Activated CD4-positive, alpha-beta memory T cell treated with anti-CD3 and anti-CD28 coated beads, Interleukin-2, amount 10 ng/mL, durations not matched to agents 7 days and 5 days (primary cell): Measurements from ENCODE around the gene PGAM2. TPM values are rescaled to one million over a fixed set of nuclear protein-coding genes. Genes with fewer than 3 reads are reported as not detected.
"Not testable (repeated sequence)": the region's sequence is repeated elsewhere in the genome, so short reads cannot be mapped to it uniquely, and the experiment has no call there.

ENCODE experiments used
- CTCF ChIA-PET: fragments of 350-600 bp; sonication (Branson Sonifier 250); formaldehyde crosslinking; loops from one replicate; lab custom pipeline; 2021; ENCODE audit warnings: antibody characterized with exemption, inconsistent platforms; lab: Charles Lee
- POLR2A ChIA-PET: fragments of 350-600 bp; sonication (Branson Sonifier 250); formaldehyde crosslinking; loops from one replicate; lab custom pipeline; 2021; ENCODE audit warnings: antibody characterized with exemption; lab: Charles Lee
- DNase-seq: peaks from one replicate; pipeline ENCODE4 v3.0.0-alpha.2; 2020
- H3K27ac Mint-ChIP-seq: one replicate; pipeline ENCODE4 v1.8.0; 2021; ENCODE audit warnings: mild to moderate bottlenecking, mixed read lengths
- H3K27me3 Mint-ChIP-seq: one replicate; pipeline ENCODE4 v1.8.0; 2021; ENCODE audit warnings: mixed read lengths
- H3K36me3 Mint-ChIP-seq: one replicate; pipeline ENCODE4 v1.8.0; 2021; ENCODE audit warnings: low read depth, mixed read lengths
- H3K4me1 Mint-ChIP-seq: one replicate; pipeline ENCODE4 v1.8.0; 2021; ENCODE audit warnings: mixed read lengths
- H3K4me3 Mint-ChIP-seq: one replicate; pipeline ENCODE4 v1.8.0; 2021; ENCODE audit warnings: mild to moderate bottlenecking, mixed read lengths
- H3K9me3 Mint-ChIP-seq: one replicate; pipeline ENCODE4 v1.8.0; 2021; ENCODE audit warnings: mixed read lengths
- total RNA-seq, 2 experiments: library from RNA; stranded (reverse); gene quantifications; one replicate each; pipeline ENCODE4 v1.2.3, GENCODE V29; 2021

The PGAM2 gene
- total RNA-seq, 2 experiments from 2014 or later = 0.43 TPM; not detected in 1

- H3K9me3 Mint-ChIP-seq = no peaks in the 10 kb centered on the region
- H3K4me1 Mint-ChIP-seq = peaks cover 65% of the 10 kb centered on the region
- no peaks in the 10 kb centered on the region for H3K27me3 Mint-ChIP-seq
- H3K27ac Mint-ChIP-seq = peak overlapping the region; percentile 95
- peaks cover 61% of the 10 kb centered on the region for H3K36me3 Mint-ChIP-seq
- POLR2A ChIA-PET = interaction anchor here (0.8 to 5.7 kb wide), 7 partner anchors 12 to 444 kb away, joined by 3 to 73 read pairs (median 10); partner anchors contain the start of genes NUDCD3 and PGAM2
- peak overlapping the region; percentile 83 for H3K4me3 Mint-ChIP-seq
- DNase-seq = peak; percentile 71
- CTCF ChIA-PET = interaction anchor here (0.5 to 1.3 kb wide), 3 partner anchors 23 to 35 kb away, joined by 3 read pairs; no protein-coding TSS in a partner anchor
Observed at GRCh38 chr7:44046321-44047061, 18.9 kb downstream of the PGAM2 start.

GRCh38 chr7:44045226-44046014, 19.9 kb downstream of the PGAM2 start:
- DNase-seq = no peak
- no peaks in the 10 kb centered on the region for H3K27me3 Mint-ChIP-seq
- no peaks in the 10 kb centered on the region for H3K9me3 Mint-ChIP-seq
- peaks cover 50% of the 10 kb centered on the region for H3K36me3 Mint-ChIP-seq
- peaks cover 60% of the 10 kb centered on the region for H3K4me1 Mint-ChIP-seq
- H3K27ac Mint-ChIP-seq = peak overlapping the region; percentile 95
- ChIA-PET CTCF (interaction anchor here (1.3 kb wide), 1 partner anchor 36 kb away, joined by 3 read pairs; no protein-coding TSS in a partner anchor), POLR2A (interaction anchor here (0.7 to 5.7 kb wide), 14 partner anchors 13 to 951 kb away, joined by 3 to 73 read pairs (median 4); partner anchors contain the start of genes COA1, NUDCD3, PGAM2 and POLD2)
- peak overlapping the region; percentile 83 for H3K4me3 Mint-ChIP-seq

- Mint-ChIP-seq H3K4me1 (peaks cover 53% of the 10 kb centered on the region), H3K27ac (peak within 1 kb of the TSS; percentile 98), H3K36me3 (peaks cover 42% of the 10 kb centered on the region), H3K4me3 (peak within 1 kb of the TSS; percentile 83), H3K9me3 (no peaks in the 10 kb centered on the region), H3K27me3 (no peaks in the 10 kb centered on the region)
- POLR2A ChIA-PET = interaction anchor here (0.7 to 5.7 kb wide), 21 partner anchors 14 to 952 kb away, joined by 3 to 73 read pairs (median 4); partner anchors contain the start of genes COA1, NUDCD3, PGAM2 and POLD2
- peak; percentile 94 for DNase-seq
- CTCF ChIA-PET = interaction anchor here (1.2 to 1.3 kb wide), 2 partner anchors 25 to 37 kb away, joined by 3 to 5 read pairs; no protein-coding TSS in a partner anchor
Observed at GRCh38 chr7:44044315-44045225, 20.8 kb downstream of the PGAM2 start, which contains the start of gene DBNL. DBNL (plus strand) TSS chr7:44044702; CDS start chr7:44044738, 36 bp downstream.

- DNase-seq = no peak
- Mint-ChIP-seq H3K27me3 (no peaks in the 10 kb centered on the region), H3K4me3 (peak overlapping the region; percentile 83), H3K9me3 (no peaks in the 10 kb centered on the region), H3K4me1 (peaks cover 51% of the 10 kb centered on the region), H3K27ac (peak overlapping the region; percentile 98), H3K36me3 (peaks cover 38% of the 10 kb centered on the region)
- POLR2A ChIA-PET = interaction anchor here (0.5 to 5.7 kb wide), 17 partner anchors 15 to 594 kb away, joined by 3 to 73 read pairs (median 4); partner anchors contain the start of genes NUDCD3, PGAM2, POLD2 and STK17A
- CTCF ChIA-PET = interaction anchor here (1.2 kb wide), 1 partner anchor 24 kb away, joined by 5 read pairs; no protein-coding TSS in a partner anchor
Observed at GRCh38 chr7:44043902-44044301, 21.5 kb downstream of the PGAM2 start.

- CTCF ChIA-PET = no interaction called here
Observed at GRCh38 chr7:44042221-44042620, 23.1 kb downstream of the PGAM2 start.

GRCh38 chr7:44040493-44040891, 24.9 kb downstream of the PGAM2 start:
- H3K27ac Mint-ChIP-seq = peak overlapping the region; percentile 79
- CTCF ChIA-PET = interaction anchor here (1.6 kb wide), 1 partner anchor 21 kb away, joined by 5 read pairs; no protein-coding TSS in a partner anchor
- POLR2A ChIA-PET = not testable (repeated sequence)

More at GRCh38 chr7:44042221-44042620, 23.1 kb downstream of the PGAM2 start:
- no peaks in the 10 kb centered on the region for H3K27me3 Mint-ChIP-seq
- POLR2A ChIA-PET = no interaction called here
- peaks cover 26% of the 10 kb centered on the region for H3K36me3 Mint-ChIP-seq
- peak overlapping the region; percentile 22 for H3K4me3 Mint-ChIP-seq
- H3K27ac Mint-ChIP-seq = peak overlapping the region; percentile 60
- no peak for DNase-seq
- H3K4me1 Mint-ChIP-seq = peaks cover 40% of the 10 kb centered on the region
- no peaks in the 10 kb centered on the region for H3K9me3 Mint-ChIP-seq

GRCh38 chr7:44039800-44040492, 25.4 kb downstream of the PGAM2 start:
- H3K27me3 Mint-ChIP-seq, H3K36me3 Mint-ChIP-seq, POLR2A ChIA-PET, H3K9me3 Mint-ChIP-seq, DNase-seq: not testable (repeated sequence)
- peaks cover 23% of the 10 kb centered on the region for H3K4me1 Mint-ChIP-seq
- CTCF ChIA-PET = interaction anchor here (1.6 kb wide), 1 partner anchor 20 kb away, joined by 5 read pairs; no protein-coding TSS in a partner anchor
- H3K27ac Mint-ChIP-seq = peak overlapping the region; percentile 78
- H3K4me3 Mint-ChIP-seq = peak overlapping the region; percentile 74

More at GRCh38 chr7:44040493-44040891, 24.9 kb downstream of the PGAM2 start:
- not testable (repeated sequence) for H3K9me3 Mint-ChIP-seq, H3K27me3 Mint-ChIP-seq
- Mint-ChIP-seq H3K4me3 (peak overlapping the region; percentile 74), H3K36me3 (peaks cover 11% of the 10 kb centered on the region), H3K4me1 (peaks cover 23% of the 10 kb centered on the region)
- peak; percentile 75 for DNase-seq

- H3K4me3 Mint-ChIP-seq = peak overlapping the region; percentile 52
Observed at GRCh38 chr7:44038961-44039558, 26.3 kb downstream of the PGAM2 start.

GRCh38 chr7:44038553-44038952, 26.8 kb downstream of the PGAM2 start:
- H3K27ac Mint-ChIP-seq, H3K27me3 Mint-ChIP-seq, H3K9me3 Mint-ChIP-seq, DNase-seq, POLR2A ChIA-PET, H3K4me3 Mint-ChIP-seq, H3K36me3 Mint-ChIP-seq, CTCF ChIA-PET: not testable (repeated sequence)
- peaks cover 17% of the 10 kb centered on the region for H3K4me1 Mint-ChIP-seq

More at GRCh38 chr7:44038961-44039558, 26.3 kb downstream of the PGAM2 start:
- peak; percentile 91 for DNase-seq
- H3K9me3 Mint-ChIP-seq, CTCF ChIA-PET, H3K36me3 Mint-ChIP-seq, H3K27me3 Mint-ChIP-seq, POLR2A ChIA-PET: not testable (repeated sequence)
- peaks cover 22% of the 10 kb centered on the region for H3K4me1 Mint-ChIP-seq
- peak overlapping the region; percentile 78 for H3K27ac Mint-ChIP-seq

GRCh38 chr7:44037951-44038350, 27.4 kb downstream of the PGAM2 start:
- DNase-seq, H3K27me3 Mint-ChIP-seq, H3K9me3 Mint-ChIP-seq, H3K4me3 Mint-ChIP-seq, CTCF ChIA-PET, POLR2A ChIA-PET, H3K27ac Mint-ChIP-seq, H3K36me3 Mint-ChIP-seq: not testable (repeated sequence)
- peaks cover 16% of the 10 kb centered on the region for H3K4me1 Mint-ChIP-seq

- H3K36me3 Mint-ChIP-seq, H3K27ac Mint-ChIP-seq, POLR2A ChIA-PET, CTCF ChIA-PET, H3K27me3 Mint-ChIP-seq, H3K4me3 Mint-ChIP-seq, H3K9me3 Mint-ChIP-seq: not testable (repeated sequence)
- peaks cover 11% of the 10 kb centered on the region for H3K4me1 Mint-ChIP-seq
- DNase-seq = peak; percentile 37
Observed at GRCh38 chr7:44036364-44036763, 29.0 kb downstream of the PGAM2 start.
